T-cell (primary cell): ENCODE data around the gene UQCC5. TPM values are rescaled to one million over a fixed set of nuclear protein-coding genes. Genes with fewer than 3 reads are reported as not detected.
"Not testable (repeated sequence)": the region's sequence is repeated elsewhere in the genome, so short reads cannot be mapped to it uniquely, and the experiment has no call there.

ENCODE experiments used
- ATAC-seq, 4 experiments: fragments of 200-7000 bp in 3 of 4; fragments of 150-1000 bp in 1 of 4; cut with Tn5 transposase; replicated peaks in 1 of 4; 1 replicate in 3 of 4; 2 replicates in 1 of 4; pipeline ENCODE4 v1.10.0; 2021; ENCODE audit warnings: moderate library complexity in 3 of 4, mild to moderate bottlenecking in 2 of 4, moderate number of reproducible peaks in 1 of 4
- CTCF ChIA-PET, 2 donors: fragments of 300-600 bp; sonication (Branson Sonifier 250); formaldehyde crosslinking; loops; one replicate each; lab custom pipeline; 2022; ENCODE audit warnings: antibody characterized with exemption in 2 of 2; lab: Charles Lee
- POLR2A ChIA-PET, 2 donors: fragments of 300-600 bp; sonication (Branson Sonifier 250); formaldehyde crosslinking; loops; one replicate each; lab custom pipeline; 2022; ENCODE audit warnings: antibody characterized with exemption in 2 of 2; lab: Charles Lee
- DNase-seq, 35 experiments: peaks; one replicate each; pipeline versions ENCODE4 v3.0.0 to v3.0.0-alpha.2; 2013 to 2023
- H3K27ac ChIP-seq: one replicate; pipeline ENCODE4 v1.5.1; 2013; ENCODE audit warnings: low read length
- H3K27me3 ChIP-seq, 2 experiments: replicated peaks in 1 of 2; 1 replicate in 1 of 2; 2 replicates in 1 of 2; pipeline versions ENCODE4 v1.6.1 to v1.7.0; 2013; ENCODE audit warnings: low read length in 1 of 2, mixed read lengths in 1 of 2; ENCODE audit not compliant: control insufficient read depth in 2 of 2, insufficient read depth in 2 of 2; ENCODE audit errors: extremely low read depth in 1 of 2
- H3K36me3 ChIP-seq, 2 donors: 1 replicate in 1 of 2; 2 replicates in 1 of 2; pipeline versions ENCODE4 v1.6.1 to v1.7.0; 2013; ENCODE audit warnings: low read length in 1 of 2; ENCODE audit not compliant: control insufficient read depth in 2 of 2, insufficient read depth in 1 of 2; ENCODE audit errors: extremely low read depth in 1 of 2
- H3K4me1 ChIP-seq, 2 experiments: 1 replicate in 1 of 2; 2 replicates in 1 of 2; pipeline versions ENCODE4 v1.6.1 to v1.7.0; 2013; ENCODE audit warnings: low read length in 2 of 2, mixed read lengths in 1 of 2; ENCODE audit not compliant: insufficient read depth in 2 of 2, control insufficient read depth in 1 of 2; ENCODE audit errors: extremely low read depth in 1 of 2
- H3K4me3 ChIP-seq, 2 donors: 1 replicate in 1 of 2; 2 replicates in 1 of 2; pipeline versions ENCODE4 v1.5.1 to v1.7.0; 2013; ENCODE audit warnings: mild to moderate bottlenecking in 2 of 2, low read length in 1 of 2, moderate library complexity in 1 of 2; ENCODE audit not compliant: control insufficient read depth in 1 of 2; ENCODE audit errors: extremely low read depth in 1 of 2
- H3K9me3 ChIP-seq: 2 replicates; pipeline ENCODE4 v1.7.0; 2013
- H3K27ac Mint-ChIP-seq, 2 donors: one replicate each; pipeline ENCODE4 v1.8.0; 2020 to 2021; ENCODE audit warnings: mild to moderate bottlenecking in 2 of 2, mixed read lengths in 2 of 2
- H3K27me3 Mint-ChIP-seq, 2 donors: one replicate each; pipeline ENCODE4 v1.8.0; 2021 to 2022; ENCODE audit warnings: mixed read lengths in 2 of 2
- H3K36me3 Mint-ChIP-seq: one replicate; pipeline ENCODE4 v1.8.0; 2021; ENCODE audit warnings: mixed read lengths
- H3K4me1 Mint-ChIP-seq, 3 donors: one replicate each; pipeline ENCODE4 v1.8.0; 2020 to 2022; ENCODE audit warnings: mixed read lengths in 3 of 3, mild to moderate bottlenecking in 1 of 3
- H3K4me3 Mint-ChIP-seq, 3 donors: one replicate each; pipeline ENCODE4 v1.8.0; 2020 to 2022; ENCODE audit warnings: mild to moderate bottlenecking in 3 of 3, mixed read lengths in 3 of 3, moderate library complexity in 3 of 3
- H3K9me3 Mint-ChIP-seq, 3 donors: one replicate each; pipeline ENCODE4 v1.8.0; 2020 to 2022; ENCODE audit warnings: mixed read lengths in 3 of 3
- WGBS: methylation state at CpG from one replicate; pipeline ENCODE4 v1.1.5; 2013; ENCODE audit warnings: missing lambda C conversion rate; ENCODE audit not compliant: insufficient coverage; 5-methylcytosine and 5-hydroxymethylcytosine counted together
- total RNA-seq, 35 experiments: library from RNA in 6 of 35; stranded (reverse) in 6 of 35; fragments of 120-200 nt in 1 of 35; gene quantifications; one replicate each; pipeline versions ENCODE4 v1.2.1 to v1.2.4 and lab custom pipeline; 2013 to 2026

UQCC5 gene
- total RNA-seq, 5 donors from 2014 or later (not counting 1 experiment from before 2014, with no cell fraction given), result 2.5 to 14.8 (median 9.8) TPM

- Mint-ChIP-seq H3K27me3 (no peaks in the 10 kb centered on the region), H3K27ac (no peak overlapping the region), H3K36me3 (no peaks in the 10 kb centered on the region), H3K4me1 (no peaks in the 10 kb centered on the region), H3K9me3 (no peaks in the 10 kb centered on the region), H3K4me3 (no peak overlapping the region)
- Histone ChIP-seq H3K4me1 (no peaks in the 10 kb centered on the region), H3K27me3 (peaks cover 0 to 3% of the 10 kb centered on the region in 2 experiments), H3K27ac (no peak overlapping the region), H3K9me3 (no peaks in the 10 kb centered on the region), H3K36me3 (no peaks in the 10 kb centered on the region), H3K4me3 (no peak overlapping the region)
- DNase-seq (no peak), ATAC-seq (no peak)
- ChIA-PET CTCF (no interaction called here), POLR2A (no interaction called here)
- WGBS, result 93% methylated on average over 18 of the region's 34 CpGs
These were observed 11.4 kb upstream of the UQCC5 start for GRCh38 chr3:52524752-52525679.

DNA sequence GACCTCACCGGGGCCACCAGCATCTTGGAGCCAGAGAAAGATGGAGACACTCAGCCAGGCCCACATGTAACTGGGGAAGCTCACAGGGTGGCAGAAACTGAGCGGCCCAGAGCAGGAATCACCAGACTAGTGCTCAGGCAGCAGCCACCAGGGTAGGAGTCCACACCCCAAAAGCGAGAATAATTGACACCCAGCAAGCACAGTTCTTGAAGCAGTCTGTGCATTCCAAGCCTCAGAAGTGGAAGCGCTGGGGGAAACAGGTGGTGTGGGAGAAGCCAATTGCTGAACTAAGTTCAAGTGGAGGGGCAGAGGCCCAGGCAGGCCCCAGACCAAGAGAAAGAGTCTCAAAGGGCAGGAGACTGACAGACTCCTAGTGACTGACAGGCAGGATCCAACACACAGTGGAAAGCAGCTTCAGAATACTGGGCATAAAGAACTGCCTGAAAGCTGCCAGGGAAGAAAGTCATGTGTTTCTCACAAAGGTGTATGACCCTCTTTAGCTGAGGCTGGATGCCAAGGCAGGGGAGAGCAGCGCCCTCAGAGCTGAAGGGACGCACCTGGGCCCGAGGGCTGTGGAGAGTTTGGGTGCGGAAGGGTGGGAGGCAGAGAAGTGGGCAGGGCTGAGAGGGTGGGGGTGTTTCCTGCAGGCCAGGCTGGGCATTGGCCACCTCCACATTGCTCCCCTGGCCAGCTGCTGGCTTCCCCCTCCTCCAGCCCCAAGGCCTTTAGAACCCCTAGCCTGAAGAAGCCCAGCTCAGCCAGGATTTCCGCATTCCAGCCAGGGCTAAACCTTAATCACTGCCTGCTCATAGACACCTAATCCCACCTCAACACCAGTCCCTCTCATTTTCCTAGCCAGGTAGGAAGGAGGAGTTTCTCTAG, 10.5 kb upstream of the UQCC5 start:
- no peaks in the 10 kb centered on the region for H3K4me1 ChIP-seq
- POLR2A ChIA-PET, result no interaction called here
- no peaks in the 10 kb centered on the region for H3K36me3 ChIP-seq
- no peak for DNase-seq
- Mint-ChIP-seq H3K4me3 (no peak overlapping the region), H3K27me3 (no peaks in the 10 kb centered on the region), H3K36me3 (no peaks in the 10 kb centered on the region), H3K4me1 (no peaks in the 10 kb centered on the region), H3K9me3 (no peaks in the 10 kb centered on the region), H3K27ac (no peak overlapping the region)
- peaks cover 0 to 3% of the 10 kb centered on the region in 2 experiments for H3K27me3 ChIP-seq
- ATAC-seq, result no peak
- CTCF ChIA-PET, result no interaction called here
- H3K4me3 ChIP-seq, result no peak overlapping the region
- H3K9me3 ChIP-seq, result no peaks in the 10 kb centered on the region
- H3K27ac ChIP-seq, result no peak overlapping the region
- WGBS, result 80% methylated on average over 5 of the region's 9 CpGs

DNA sequence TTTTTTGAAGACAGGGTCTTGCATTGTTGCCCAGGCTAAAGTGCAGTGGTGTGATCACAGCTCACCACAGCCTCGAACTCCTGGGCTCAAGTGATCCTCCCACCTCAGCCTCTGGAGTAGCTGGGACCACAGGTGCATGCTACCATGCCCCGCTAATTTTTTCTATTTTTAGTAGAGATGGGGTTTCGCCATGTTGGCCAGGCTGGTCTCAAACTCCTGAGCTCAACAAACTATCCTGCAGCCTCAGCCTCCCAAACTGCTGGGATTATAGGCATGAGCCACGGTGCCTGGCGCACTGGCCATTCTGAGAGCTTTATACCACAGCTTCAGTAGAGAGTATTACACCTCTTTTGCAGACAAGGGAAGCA, 9.8 kb upstream of the UQCC5 start:
- H3K9me3 ChIP-seq, H3K9me3 Mint-ChIP-seq, DNase-seq, H3K4me1 ChIP-seq, H3K27ac ChIP-seq, H3K36me3 Mint-ChIP-seq, H3K4me1 Mint-ChIP-seq, H3K27ac Mint-ChIP-seq, ATAC-seq, H3K4me3 Mint-ChIP-seq, H3K27me3 ChIP-seq, POLR2A ChIA-PET, H3K27me3 Mint-ChIP-seq, H3K4me3 ChIP-seq, H3K36me3 ChIP-seq: not testable (repeated sequence)
- CTCF ChIA-PET, result interaction anchor here in 1 of 2 donors (1.0 kb wide), 1 partner anchor 10 kb away, joined by 3 read pairs; the partner anchor contains the start of gene UQCC5
- 92% methylated on average over 2 of the region's 5 CpGs for WGBS

- Mint-ChIP-seq H3K36me3 (no peaks in the 10 kb centered on the region), H3K27ac (no peak overlapping the region), H3K27me3 (no peaks in the 10 kb centered on the region), H3K4me3 (no peak overlapping the region), H3K4me1 (peaks cover 0 to under 1% (median 0%) of the 10 kb centered on the region in 3 donors), H3K9me3 (no peaks in the 10 kb centered on the region)
- DNase-seq, result peak in 1 of 35 experiments; percentile 2
- Histone ChIP-seq H3K27me3 (peaks cover 0 to 8% of the 10 kb centered on the region in 2 experiments), H3K4me1 (peaks cover 0 to 4% of the 10 kb centered on the region in 2 experiments), H3K4me3 (no peak overlapping the region), H3K27ac (no peak overlapping the region), H3K36me3 (no peaks in the 10 kb centered on the region), H3K9me3 (no peaks in the 10 kb centered on the region)
- ChIA-PET CTCF (interaction anchor here in 1 of 2 donors (1.0 kb wide), 1 partner anchor 9 kb away, joined by 3 read pairs; the partner anchor contains the start of gene UQCC5), POLR2A (no interaction called here)
- ATAC-seq, result no peak
- 89% methylated on average over 13 of the region's 14 CpGs for WGBS
These were observed 9.2 kb upstream of the UQCC5 start for GRCh38 chr3:52527039-52527731.

DNA sequence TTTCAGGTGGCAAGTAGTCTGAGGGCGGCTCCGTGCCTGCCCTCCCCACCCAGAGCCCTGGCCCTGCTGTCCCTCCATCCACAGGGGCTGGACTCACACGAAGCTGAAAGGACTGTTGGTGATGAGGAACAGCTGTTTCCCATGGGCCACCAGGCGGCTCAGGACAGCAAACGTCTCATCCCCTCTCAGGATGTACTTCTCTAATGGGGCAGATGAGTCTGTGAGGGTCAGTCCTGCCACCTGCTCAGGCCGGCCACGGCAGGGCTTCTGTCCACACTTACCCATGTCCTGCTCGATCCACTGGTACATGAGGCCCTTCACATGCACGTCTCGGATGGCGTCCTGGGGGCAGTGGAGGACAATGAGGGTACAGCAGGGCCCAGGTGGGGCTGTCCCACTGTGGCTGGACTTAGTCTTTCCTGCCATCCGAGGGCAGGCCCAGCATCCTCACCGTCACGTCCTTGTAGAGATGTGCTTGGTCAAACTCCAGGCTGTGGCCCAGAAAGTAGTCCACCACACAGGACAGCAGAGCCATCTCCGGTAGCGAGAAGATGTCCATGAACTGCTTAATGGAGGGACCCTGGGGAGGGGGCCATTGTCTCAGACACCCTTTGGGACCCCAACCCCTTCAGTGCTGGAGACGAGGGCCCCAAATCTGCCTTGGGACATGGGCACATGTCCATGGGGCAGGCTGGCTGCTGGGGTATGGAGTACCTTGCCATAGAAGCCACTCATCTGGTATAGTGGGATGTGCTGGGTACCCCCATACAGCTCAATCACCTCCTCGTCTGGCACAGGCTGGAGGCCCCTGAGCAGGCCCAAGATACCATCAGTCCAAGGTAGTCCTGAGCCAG, 8.4 kb upstream of the UQCC5 start:
- H3K4me1 ChIP-seq, result peaks cover 0 to 12% of the 10 kb centered on the region in 2 experiments
- peaks cover 4 to 5% (median 5%) of the 10 kb centered on the region in 3 donors for H3K4me1 Mint-ChIP-seq
- no peaks in the 10 kb centered on the region for H3K36me3 Mint-ChIP-seq
- H3K4me3 ChIP-seq, result no peak overlapping the region
- 95% methylated on average over 8 of the region's 18 CpGs for WGBS
- no peaks in the 10 kb centered on the region for H3K27me3 Mint-ChIP-seq
- H3K9me3 Mint-ChIP-seq, result no peaks in the 10 kb centered on the region
- H3K27me3 ChIP-seq, result peaks cover 0 to 16% of the 10 kb centered on the region in 2 experiments
- H3K9me3 ChIP-seq, result no peaks in the 10 kb centered on the region
- ChIA-PET CTCF (interaction anchor here in 1 of 2 donors (1.0 kb wide), 1 partner anchor 8 kb away, joined by 3 read pairs; the partner anchor contains the start of gene UQCC5), POLR2A (no interaction called here)
- H3K27ac Mint-ChIP-seq, result no peak overlapping the region
- no peak overlapping the region for H3K4me3 Mint-ChIP-seq
- no peak overlapping the region for H3K27ac ChIP-seq
- DNase-seq (no peak), ATAC-seq (no peak)
- H3K36me3 ChIP-seq, result no peaks in the 10 kb centered on the region
